IPS-NIHi7 (cell line): Measurements from ENCODE around the gene BCORL1.

Experiments
- DNase-seq: peaks from one replicate; pipeline ENCODE4 v3.0.0; 2012; ENCODE audit warnings: mixed read lengths; ENCODE audit errors: extremely low spot score

The BCORL1 gene

DNA sequence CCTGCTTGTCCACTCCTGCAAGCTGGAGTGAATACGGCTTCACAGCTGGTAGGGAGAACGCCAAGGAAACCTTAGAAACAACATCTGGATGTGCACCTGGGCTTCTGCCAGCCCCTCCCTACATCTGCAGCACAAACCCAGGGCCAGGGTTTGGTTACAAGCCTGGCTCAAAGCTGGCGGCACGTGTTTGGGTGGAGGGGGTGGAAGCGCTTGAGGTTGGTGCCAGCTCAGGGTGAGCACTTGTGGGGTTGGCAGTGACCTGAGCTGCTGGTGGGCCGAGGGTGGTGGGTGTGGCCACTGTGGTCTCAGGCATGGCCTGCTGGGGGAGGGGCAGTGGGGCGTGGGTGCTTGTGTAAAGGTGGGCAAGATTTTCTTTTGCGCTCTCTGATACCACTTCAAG lies 112.3 kb downstream of the BCORL1 start:
- no peak for DNase-seq

- no peak for DNase-seq
These were observed 113.0 kb downstream of the BCORL1 start for GRCh38 chrX:130095249-130096030.

- no peak for DNase-seq
These were observed 115.2 kb downstream of the BCORL1 start for GRCh38 chrX:130097507-130098209.

GRCh38 chrX:130098210-130098552 lies 115.7 kb downstream of the BCORL1 start:
- DNase-seq: no peak

- DNase-seq: no peak
These were observed 117.7 kb downstream of the BCORL1 start for GRCh38 chrX:130100180-130100579.

- peak; percentile 6 for DNase-seq
These were observed 121.2 kb downstream of the BCORL1 start for GRCh38 chrX:130103605-130104004.

- no peak for DNase-seq
These were observed 122.8 kb downstream of the BCORL1 start for GRCh38 chrX:130105244-130105643.

- DNase-seq: no peak
These were observed 123.6 kb downstream of the BCORL1 start for GRCh38 chrX:130106071-130106470.
